WERI-Rb-1 (cell line): ENCODE data around the gene CD9.

Experiments
- DNase-seq: peaks from one replicate; pipeline ENCODE4 v3.0.0-alpha.2; 2020
- H3K27ac ChIP-seq: fragments of 250-450 bp; sonication (Bioruptor Pico); 2 replicates; pipeline ENCODE4 v1.5.1; 2020; ENCODE audit warnings: mild to moderate bottlenecking, moderate library complexity
- H3K27me3 ChIP-seq: fragments of 250-450 bp; sonication (Bioruptor Pico); 2 replicates; pipeline ENCODE4 v1.5.1; 2021; ENCODE audit warnings: mild to moderate bottlenecking, low read depth, moderate library complexity; ENCODE audit not compliant: insufficient read depth, severe bottlenecking
- H3K36me3 ChIP-seq: fragments of 250-450 bp; sonication (Bioruptor Pico); 2 replicates; pipeline ENCODE4 v1.5.1; 2020; ENCODE audit warnings: mild to moderate bottlenecking, moderate library complexity
- H3K4me3 ChIP-seq: 2 replicates; pipeline ENCODE4 v1.5.1; 2011; ENCODE audit warnings: low read depth, mild to moderate bottlenecking, control low read depth, low read length
- H3K9me3 ChIP-seq: fragments of 250-450 bp; sonication (Bioruptor Pico); 2 replicates; pipeline ENCODE4 v1.5.1; 2021; ENCODE audit warnings: mild to moderate bottlenecking, moderate library complexity; ENCODE audit not compliant: severe bottlenecking
- TF ChIP-seq, protein P1 (sequence below): IDR thresholded peaks from 2 replicates; pipeline ENCODE4 v1.5.1; 2011; ENCODE audit warnings: low read depth, mild to moderate bottlenecking, control low read depth, inconsistent platforms, low read length

The CD9 gene

GRCh38 chr12:6214633-6215032 lies 14.4 kb downstream of the CD9 start:
- H3K36me3 ChIP-seq = no peaks in the 10 kb centered on the region
- TF ChIP-seq, protein P1, sequence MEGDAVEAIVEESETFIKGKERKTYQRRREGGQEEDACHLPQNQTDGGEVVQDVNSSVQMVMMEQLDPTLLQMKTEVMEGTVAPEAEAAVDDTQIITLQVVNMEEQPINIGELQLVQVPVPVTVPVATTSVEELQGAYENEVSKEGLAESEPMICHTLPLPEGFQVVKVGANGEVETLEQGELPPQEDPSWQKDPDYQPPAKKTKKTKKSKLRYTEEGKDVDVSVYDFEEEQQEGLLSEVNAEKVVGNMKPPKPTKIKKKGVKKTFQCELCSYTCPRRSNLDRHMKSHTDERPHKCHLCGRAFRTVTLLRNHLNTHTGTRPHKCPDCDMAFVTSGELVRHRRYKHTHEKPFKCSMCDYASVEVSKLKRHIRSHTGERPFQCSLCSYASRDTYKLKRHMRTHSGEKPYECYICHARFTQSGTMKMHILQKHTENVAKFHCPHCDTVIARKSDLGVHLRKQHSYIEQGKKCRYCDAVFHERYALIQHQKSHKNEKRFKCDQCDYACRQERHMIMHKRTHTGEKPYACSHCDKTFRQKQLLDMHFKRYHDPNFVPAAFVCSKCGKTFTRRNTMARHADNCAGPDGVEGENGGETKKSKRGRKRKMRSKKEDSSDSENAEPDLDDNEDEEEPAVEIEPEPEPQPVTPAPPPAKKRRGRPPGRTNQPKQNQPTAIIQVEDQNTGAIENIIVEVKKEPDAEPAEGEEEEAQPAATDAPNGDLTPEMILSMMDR = no peak
- no peaks in the 10 kb centered on the region for H3K9me3 ChIP-seq
- H3K4me3 ChIP-seq = no peak overlapping the region
- no peak overlapping the region for H3K27ac ChIP-seq
- no peak for DNase-seq
- no peaks in the 10 kb centered on the region for H3K27me3 ChIP-seq

GRCh38 chr12:6215120-6215807 lies 15.1 kb downstream of the CD9 start:
- no peak overlapping the region for H3K4me3 ChIP-seq
- TF ChIP-seq, protein P1 = no peak
- no peaks in the 10 kb centered on the region for H3K36me3 ChIP-seq
- no peak for DNase-seq
- H3K9me3 ChIP-seq = no peaks in the 10 kb centered on the region
- no peak overlapping the region for H3K27ac ChIP-seq
- no peaks in the 10 kb centered on the region for H3K27me3 ChIP-seq

DNA sequence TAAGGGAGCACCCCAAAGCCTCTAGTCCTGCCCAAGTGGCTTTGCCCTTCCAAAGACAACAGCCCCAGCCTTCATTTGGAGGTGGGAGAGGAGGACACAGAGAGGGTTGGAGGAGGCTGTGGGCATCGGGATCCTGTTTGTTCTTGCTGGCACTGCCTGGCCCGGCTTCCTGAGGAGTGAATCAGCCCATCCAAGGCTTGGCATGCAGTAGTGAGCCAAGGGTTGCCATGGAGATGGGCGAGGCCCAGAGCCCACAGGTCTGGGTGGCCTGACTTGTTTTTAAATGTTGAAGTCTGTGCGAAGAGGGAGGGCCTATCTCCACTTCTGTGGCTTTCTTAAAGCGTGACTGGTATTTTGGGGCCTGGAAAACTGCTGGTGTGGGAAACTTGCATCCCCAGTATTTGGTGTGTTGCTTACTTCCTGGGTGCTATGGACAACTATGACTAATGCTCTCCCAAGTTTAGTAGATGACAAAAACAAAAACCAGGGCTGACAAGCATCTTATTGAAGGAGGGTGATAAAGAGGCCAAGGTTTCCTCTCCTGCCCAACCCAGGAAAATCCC lies 15.8 kb downstream of the CD9 start:
- no peak overlapping the region for H3K27ac ChIP-seq

GRCh38 chr12:6216581-6216980 lies 16.4 kb downstream of the CD9 start:
- H3K36me3 ChIP-seq = no peaks in the 10 kb centered on the region
- no peak overlapping the region for H3K27ac ChIP-seq
- TF ChIP-seq, protein P1 = no peak
- no peaks in the 10 kb centered on the region for H3K9me3 ChIP-seq
- DNase-seq = no peak
- H3K4me3 ChIP-seq = no peak overlapping the region
- H3K27me3 ChIP-seq = no peaks in the 10 kb centered on the region

More for the DNA sequence above, 15.8 kb downstream of the CD9 start:
- Histone ChIP-seq H3K36me3 (no peaks in the 10 kb centered on the region), H3K27me3 (no peaks in the 10 kb centered on the region), H3K9me3 (no peaks in the 10 kb centered on the region), H3K4me3 (no peak overlapping the region)
- TF ChIP-seq, protein P1 = no peak
- no peak for DNase-seq

- TF ChIP-seq, protein P1 = no peak
- H3K27me3 ChIP-seq = no peaks in the 10 kb centered on the region
- no peaks in the 10 kb centered on the region for H3K36me3 ChIP-seq
- H3K4me3 ChIP-seq = no peak overlapping the region
- DNase-seq = no peak
- H3K9me3 ChIP-seq = no peaks in the 10 kb centered on the region
- no peak overlapping the region for H3K27ac ChIP-seq
Observed at GRCh38 chr12:6218347-6218925, 18.2 kb downstream of the CD9 start.
